ENCODE data around the gene PTX3. TPM values are rescaled to one million over a fixed set of nuclear protein-coding genes. Genes with fewer than 3 reads are reported as not detected.

PTX3 gene
- polyA plus RNA-seq, 1 donor from 2014 or later = 0.57 TPM

GRCh38 chr3:157414861-157415260 is 21.8 kb upstream of the PTX3 start:
- Histone ChIP-seq H3K4me3 (ENCODE audit: low read length) (no peak overlapping the region), H3K9ac (ENCODE audit: low read length) (no peak overlapping the region), H3F3A (ENCODE audit: insufficient read depth, low read length, poor library complexity, severe bottlenecking) (no peaks in the 10 kb centered on the region), H3K36me3 (ENCODE audit: insufficient read depth, low read length) (no peaks in the 10 kb centered on the region), H3K4me2 (ENCODE audit: low read length) (no peak overlapping the region), H3K27me3 (ENCODE audit: insufficient read depth, low read depth, low read length) (no peaks in the 10 kb centered on the region), H3K79me2 (replicated peaks; ENCODE audit: insufficient read depth, low read length) (no peaks in the 10 kb centered on the region), H3K27ac (ENCODE audit: low read length) (no peak overlapping the region), H3K9me2 (ENCODE audit: insufficient read depth, low read length) (no peaks in the 10 kb centered on the region), H2AFZ (ENCODE audit: low read depth, low read length) (no peak overlapping the region), H3K9me3 (ENCODE audit: low read length) (no peaks in the 10 kb centered on the region), H4K20me1 (ENCODE audit: insufficient read depth) (no peaks in the 10 kb centered on the region)
- TF ChIP-seq EZH2 (IDR thresholded peaks at IDR 0.05; ENCODE audit: borderline replicate concordance, insufficient read depth, low read length, poor library complexity, severe bottlenecking) (no peak), SMC3 (conservative IDR thresholded peaks at IDR 0.05; ENCODE audit: poor library complexity) (no peak), REST (IDR thresholded peaks at IDR 0.05; ENCODE audit: borderline replicate concordance) (no peak)

- no peaks in the 10 kb centered on the region for H3K36me3 ChIP-seq (ENCODE audit: insufficient read depth, low read length)
- no peaks in the 10 kb centered on the region for H3K9me2 ChIP-seq (ENCODE audit: insufficient read depth, low read length)
- H3K27me3 ChIP-seq (ENCODE audit: insufficient read depth, low read depth, low read length) = no peaks in the 10 kb centered on the region
- H2AFZ ChIP-seq (ENCODE audit: low read depth, low read length) = no peak overlapping the region
- no peaks in the 10 kb centered on the region for H3K9me3 ChIP-seq (ENCODE audit: low read length)
- H3K27ac ChIP-seq (ENCODE audit: low read length) = no peak overlapping the region
- no peak for TF ChIP-seq EP300 (conservative IDR thresholded peaks at IDR 0.05; ENCODE audit: poor library complexity, severe bottlenecking)
- TF ChIP-seq CTCF (IDR thresholded peaks at IDR 0.05; ENCODE audit: poor library complexity, severe bottlenecking) = no peak
- TF ChIP-seq TAF1 (IDR thresholded peaks at IDR 0.05; ENCODE audit: low read depth) = no peak
- no peak for TF ChIP-seq RAD21 (conservative IDR thresholded peaks at IDR 0.05)
- no peak for TF ChIP-seq REST (IDR thresholded peaks at IDR 0.05; ENCODE audit: borderline replicate concordance)
- no peak for TF ChIP-seq POLR2AphosphoS5 (IDR thresholded peaks at IDR 0.05)
- no peak for TF ChIP-seq SMC3 (conservative IDR thresholded peaks at IDR 0.05; ENCODE audit: poor library complexity)
- no peak for TF ChIP-seq MXI1 (conservative IDR thresholded peaks at IDR 0.05; ENCODE audit: poor library complexity, severe bottlenecking)
- TF ChIP-seq EZH2 (IDR thresholded peaks at IDR 0.05; ENCODE audit: borderline replicate concordance, insufficient read depth, low read length, poor library complexity, severe bottlenecking) = no peak
- H3K4me2 ChIP-seq (ENCODE audit: low read length) = no peak overlapping the region
- no peaks in the 10 kb centered on the region for H4K20me1 ChIP-seq (ENCODE audit: insufficient read depth)
- H3K4me3 ChIP-seq (ENCODE audit: low read length) = no peak overlapping the region
- H3F3A ChIP-seq (ENCODE audit: insufficient read depth, low read length, poor library complexity, severe bottlenecking) = no peaks in the 10 kb centered on the region
- H3K9ac ChIP-seq (ENCODE audit: low read length) = no peak overlapping the region
- H3K79me2 ChIP-seq (replicated peaks; ENCODE audit: insufficient read depth, low read length) = no peaks in the 10 kb centered on the region
These were observed 20.1 kb upstream of the PTX3 start for GRCh38 chr3:157416347-157417087.

Measured in neural cell (in vitro differentiated cells).